ENCODE data around the gene HOXD12. TPM values are rescaled to one million over a fixed set of nuclear protein-coding genes. Genes with fewer than 3 reads are reported as not detected.

The HOXD12 gene
- total and polyA plus RNA-seq, 8 donors: not detected

DNA sequence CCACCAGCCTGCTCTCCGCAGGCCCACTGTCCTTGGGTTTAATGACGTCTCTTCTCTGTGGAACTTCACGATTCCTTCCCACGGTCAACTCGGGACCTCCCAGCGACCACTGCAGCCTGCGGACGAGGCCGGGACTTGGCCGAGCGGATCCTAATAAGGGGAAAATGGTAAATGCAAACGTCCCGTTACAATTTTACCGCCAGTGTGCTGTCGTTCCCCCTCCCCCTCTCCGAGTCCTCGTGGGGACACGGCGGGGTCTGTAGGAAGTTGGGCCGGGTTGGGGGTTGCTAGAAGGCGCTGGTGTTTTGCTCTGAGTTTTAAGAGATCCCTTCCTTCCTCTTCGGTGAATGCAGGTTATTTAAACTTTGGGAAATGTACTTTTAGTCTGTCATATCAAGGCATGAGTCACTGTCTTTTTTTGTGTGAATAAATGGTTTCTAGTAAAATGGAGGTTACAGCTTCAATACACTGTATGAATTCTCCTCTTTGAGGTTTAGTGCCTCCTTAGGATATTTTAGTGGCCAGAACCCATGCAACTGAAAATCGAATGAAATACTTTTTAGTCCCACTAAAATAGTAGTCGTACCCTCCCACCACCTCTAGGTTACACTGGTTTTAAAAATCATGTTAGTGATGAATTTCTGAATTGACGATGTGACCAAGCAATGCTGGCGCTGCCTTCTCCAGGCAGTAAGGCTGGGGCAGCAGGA is 9.8 kb downstream of the HOXD12 start:
- Histone ChIP-seq H3K4me1 (peaks cover 27 to 55% (median 40%) of the 10 kb centered on the region in 4 donors), H3K27ac (no peak overlapping the region), H3K27me3 (peaks cover 56 to 100% (median 99%) of the 10 kb centered on the region in 3 donors), H3K4me3 (no peak overlapping the region), H3K9me3 (peaks cover 0 to 25% (median 0%) of the 10 kb centered on the region in 4 donors), H3K36me3 (no peaks in the 10 kb centered on the region)
- TF ChIP-seq CTCF (IDR thresholded peaks at IDR 0.05) (no peak), POLR2A (IDR thresholded peaks at IDR 0.05) (no peak), POLR2AphosphoS5 (IDR thresholded peaks at IDR 0.05) (no peak), EP300 (IDR thresholded peaks at IDR 0.05) (no peak)
- intact Hi-C loops (cut with DNase I; ENCODE audit: low total_unique reads): no loop called here
- DNase-seq: no peak
- 8 to 13% (median 11%) methylated on average over 26 of the region's 26 CpGs for WGBS, 5 donors

- no peak for TF ChIP-seq EP300 (IDR thresholded peaks at IDR 0.05)
- TF ChIP-seq POLR2A (IDR thresholded peaks at IDR 0.05): no peak
- no peak for TF ChIP-seq POLR2AphosphoS5 (IDR thresholded peaks at IDR 0.05)
- no peak for TF ChIP-seq CTCF (IDR thresholded peaks at IDR 0.05)
- Histone ChIP-seq H3K4me1 (peaks cover 21 to 49% (median 34%) of the 10 kb centered on the region in 4 donors), H3K27ac (no peak overlapping the region), H3K27me3 (peaks cover 56 to 100% (median 99%) of the 10 kb centered on the region in 3 donors), H3K9me3 (peaks cover 0 to 21% (median 0%) of the 10 kb centered on the region in 4 donors), H3K4me3 (no peak overlapping the region), H3K36me3 (no peaks in the 10 kb centered on the region)
- intact Hi-C loops (cut with DNase I; ENCODE audit: low total_unique reads): no loop called here
- no peak for DNase-seq
- WGBS, 5 donors: 10 to 22% (median 13%) methylated on average over 4 of the region's 4 CpGs
Measured at GRCh38 chr2:176109946-176110345, 10.4 kb downstream of the HOXD12 start.

DNA sequence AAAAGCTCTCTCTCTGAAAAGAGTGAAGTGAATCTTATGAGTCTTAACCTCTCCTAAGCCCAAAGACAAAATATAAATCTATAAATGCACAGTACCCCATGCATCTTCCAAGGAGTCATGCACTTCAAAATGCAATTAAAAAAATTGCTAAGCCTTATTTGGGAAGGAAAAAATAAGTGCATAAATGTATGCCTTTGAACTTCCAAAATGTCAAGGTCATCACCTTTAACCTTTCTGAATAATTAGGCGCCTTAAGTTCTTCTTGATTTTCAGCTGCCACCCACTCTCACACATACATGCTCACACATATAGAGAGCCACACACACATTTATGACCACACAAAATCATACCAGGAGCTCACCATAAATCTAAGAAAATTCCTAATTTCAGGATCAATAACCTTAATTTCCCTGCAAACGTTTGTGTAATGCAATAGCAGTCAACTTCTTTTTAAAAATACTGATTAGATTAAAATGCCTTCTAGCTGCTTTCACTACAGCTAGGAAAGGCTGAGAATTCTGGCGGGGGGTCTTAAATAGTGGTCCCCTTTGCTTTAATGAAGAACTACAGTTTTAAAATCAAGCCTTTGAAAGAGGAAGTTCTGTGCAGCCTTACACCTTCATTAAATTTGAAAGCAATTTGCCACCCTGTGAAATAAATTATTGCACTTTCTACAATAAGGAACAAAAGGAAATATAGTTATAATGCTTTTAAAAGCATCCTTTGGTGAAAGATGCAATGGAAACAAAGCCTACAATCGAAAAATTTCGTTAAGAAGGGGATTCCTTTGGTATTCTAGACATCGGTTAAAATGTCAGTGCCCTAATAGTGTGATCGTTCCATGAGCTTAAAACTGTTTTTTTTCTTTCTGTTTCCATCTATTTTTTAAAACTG is 11.1 kb downstream of the HOXD12 start:
- Histone ChIP-seq H3K9me3 (peaks cover 0 to 21% (median 0%) of the 10 kb centered on the region in 4 donors), H3K36me3 (no peaks in the 10 kb centered on the region), H3K4me1 (peaks cover 20 to 43% (median 31%) of the 10 kb centered on the region in 4 donors), H3K4me3 (no peak overlapping the region), H3K27me3 (peaks cover 48 to 100% (median 96%) of the 10 kb centered on the region in 3 donors), H3K27ac (no peak overlapping the region)
- 19 to 24% (median 22%) methylated on average over 7 of the region's 7 CpGs for WGBS, 5 donors
- intact Hi-C loops (cut with DNase I; ENCODE audit: low total_unique reads): no loop called here
- DNase-seq: no peak
- TF ChIP-seq EP300 (IDR thresholded peaks at IDR 0.05): no peak
- no peak for TF ChIP-seq POLR2AphosphoS5 (IDR thresholded peaks at IDR 0.05)
- no peak for TF ChIP-seq POLR2A (IDR thresholded peaks at IDR 0.05)
- no peak for TF ChIP-seq CTCF (IDR thresholded peaks at IDR 0.05)

DNA sequence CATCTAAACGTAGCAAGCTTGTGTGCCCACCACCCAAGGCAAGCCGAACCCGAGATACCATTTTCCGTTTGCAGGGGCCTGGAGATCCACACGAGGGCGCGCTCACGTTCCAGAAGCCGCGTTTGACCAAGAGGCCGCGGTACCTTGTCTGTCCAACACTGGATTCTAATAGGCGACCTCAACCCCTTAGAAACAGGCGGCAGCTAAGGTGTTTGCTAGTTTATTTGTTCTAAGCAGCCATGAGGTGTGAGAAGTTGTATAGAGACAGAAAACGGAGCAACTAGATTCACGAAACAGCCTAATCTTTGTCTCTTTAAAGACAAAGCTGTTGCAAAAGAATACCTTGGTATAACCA is 11.7 kb downstream of the HOXD12 start:
- no peak overlapping the region for H3K4me3 ChIP-seq

More for the DNA sequence above, 11.7 kb downstream of the HOXD12 start:
- peaks cover 20 to 37% (median 33%) of the 10 kb centered on the region in 4 donors for H3K4me1 ChIP-seq
- peaks cover 52 to 100% (median 96%) of the 10 kb centered on the region in 3 donors for H3K27me3 ChIP-seq
- intact Hi-C loops (cut with DNase I; ENCODE audit: low total_unique reads): no loop called here
- peak in 1 of 2 donors; percentile 80 for DNase-seq
- H3K27ac ChIP-seq: no peak overlapping the region
- peaks cover 0 to 21% (median under 1%) of the 10 kb centered on the region in 4 donors for H3K9me3 ChIP-seq
- WGBS, 5 donors: 3 to 10% (median 4%) methylated on average over 16 of the region's 16 CpGs
- no peak for TF ChIP-seq POLR2A (IDR thresholded peaks at IDR 0.05)
- TF ChIP-seq CTCF (IDR thresholded peaks at IDR 0.05): peak in 2 of 7 experiments; percentile 22 to 25
- no peaks in the 10 kb centered on the region for H3K36me3 ChIP-seq

Data from stomach (tissue), 9 donors.